ENCODE measurements around the gene NDUFS8. TPM values are rescaled to one million over a fixed set of nuclear protein-coding genes. Genes with fewer than 3 reads are reported as not detected.

NDUFS8 gene
- total RNA-seq, 2 donors from 2014 or later: 135 to 157 TPM

Small RNAs within 50 kb of the gene (microRNA-seq; reads per million reads assigned to microRNA genes)
- 0 reads per million in 2 donors for gene MIR4691
- gene MIR6753: 0 to 0.53 reads per million in 2 donors
- gene MIR7113: 0 to 1.4 reads per million in 2 donors

Other genes with a start within 250 kb of the NDUFS8 start
- 10 to 100 TPM; 51.9 to 52.8 TPM for gene UNC93B1, start 26.6 kb upstream of the NDUFS8 start, total RNA-seq
- 10 to 100 TPM; 20.2 to 21.3 TPM for gene ALDH3B1, start 20.4 kb upstream of the NDUFS8 start, total RNA-seq
- 100 to 1,000 TPM; 140 to 156 TPM for gene TCIRG1, start 8.3 kb downstream of the NDUFS8 start, total RNA-seq
- 10 to 100 TPM; 47.6 to 87.4 TPM for gene CHKA, start 90.7 kb downstream of the NDUFS8 start, total RNA-seq
- gene KMT5B, start 182.6 kb downstream of the NDUFS8 start, total RNA-seq: 10 to 100 TPM; 56.9 to 62.8 TPM
- gene C11orf24, start 241.3 kb downstream of the NDUFS8 start, total RNA-seq: 10 to 100 TPM; 68.8 to 76.3 TPM